Body of pancreas (tissue), 4 donors: ENCODE results near the gene AKAP7. TPM values are rescaled to one million over a fixed set of nuclear protein-coding genes. Genes with fewer than 3 reads are reported as not detected.
A peak's percentile ranks its signal among the peaks of the same experiment; 100 is the strongest.

Source experiments
- ATAC-seq: fragments of 150-250 bp; one replicate; pipeline ENCODE4 v1.9.1; 2016
- DNase-seq, 4 donors: peaks; one replicate each; pipeline ENCODE4 v3.0.0-alpha.2; 2019
- H3K27ac ChIP-seq, 4 donors: fragments of 200-600 bp; sonication (generic); 1 replicate in 3 of 4; 2 replicates in 1 of 4; pipeline versions ENCODE4 v1.5.1 to v1.6.1; 2016 to 2019; ENCODE audit warnings: mild to moderate bottlenecking in 1 of 4, mixed read lengths in 1 of 4, moderate library complexity in 1 of 4
- H3K27me3 ChIP-seq, 2 donors: fragments of 200-600 bp; sonication (generic); one replicate each; pipeline ENCODE4 v1.6.0; 2016; ENCODE audit warnings: mild to moderate bottlenecking in 1 of 2
- H3K36me3 ChIP-seq, 2 donors: fragments of 200-600 bp; sonication (generic); replicated peaks in 1 of 2; 2 replicates each; pipeline ENCODE4 v1.5.1; 2016; ENCODE audit warnings: low read depth in 2 of 2; ENCODE audit not compliant: insufficient read depth in 1 of 2
- H3K4me1 ChIP-seq: fragments of 200-600 bp; sonication (generic); one replicate; pipeline ENCODE4 v1.6.0; 2016
- H3K4me3 ChIP-seq, 2 donors: fragments of 200-600 bp; sonication (generic); 1 replicate in 1 of 2; 2 replicates in 1 of 2; pipeline ENCODE4 v1.5.1; 2016 to 2019
- H3K9me3 ChIP-seq, 3 donors: fragments of 200-600 bp; sonication (generic); 1 replicate in 2 of 3; 2 replicates in 1 of 3; pipeline ENCODE4 v1.5.1; 2016
- CTCF ChIP-seq, 7 experiments: fragments of 450-650 bp in 4 of 7; fragments of 200-600 bp in 3 of 7; sonication (generic) in 3 of 7; IDR thresholded peaks; one replicate each; pipeline ENCODE4 v1.5.1; 2016 to 2019; ENCODE audit warnings: antibody characterized with exemption in 7 of 7
- POLR2A ChIP-seq, 3 donors: fragments of 450-650 bp; IDR thresholded peaks; one replicate each; pipeline ENCODE4 v1.6.1; 2016; ENCODE audit warnings: antibody characterized with exemption in 3 of 3, mild to moderate bottlenecking in 2 of 3
- WGBS, 2 donors: methylation state at CpG; one replicate each; pipeline ENCODE4 v1.1.5; 2017; 5-methylcytosine and 5-hydroxymethylcytosine counted together
- intact Hi-C: fragments of 100-400 bp; cut with DNase I; formaldehyde crosslinking; loops from one replicate; pipeline ENCODE4 v1.15.1; 2023
- total RNA-seq, 2 donors: library from RNA; depleted of rRNA; stranded (reverse); fragments of >200 nt; gene quantifications; one replicate each; pipeline ENCODE4 v1.1.0, GENCODE V29; 2016

Gene AKAP7
- total RNA-seq, 2 donors from 2014 or later, result 57.6 to 66.9 TPM

- TF ChIP-seq CTCF (IDR thresholded peaks at IDR 0.05), result no peak
- TF ChIP-seq POLR2A (IDR thresholded peaks at IDR 0.05), result no peak
- Histone ChIP-seq H3K4me3 (no peak overlapping the region), H3K27ac (no peak overlapping the region), H3K36me3 (no peaks in the 10 kb centered on the region), H3K4me1 (peaks cover under 1% of the 10 kb centered on the region), H3K9me3 (no peaks in the 10 kb centered on the region), H3K27me3 (no peaks in the 10 kb centered on the region)
- ATAC-seq (no peak), DNase-seq (no peak)
- intact Hi-C loops, result no loop called here
Observed at GRCh38 chr6:131169613-131170012, 34.3 kb downstream of the AKAP7 start.

- H3K4me1 ChIP-seq, result no peaks in the 10 kb centered on the region
- WGBS, 2 donors, result 100% methylated on average over 1 of the region's 1 CpG
- H3K4me3 ChIP-seq, result no peak overlapping the region
- TF ChIP-seq CTCF (IDR thresholded peaks at IDR 0.05) (no peak), POLR2A (IDR thresholded peaks at IDR 0.05) (no peak)
- intact Hi-C loops, result no loop called here
- H3K36me3 ChIP-seq, result no peaks in the 10 kb centered on the region
- no peak for DNase-seq
- ATAC-seq, result no peak
- no peak overlapping the region for H3K27ac ChIP-seq
- no peaks in the 10 kb centered on the region for H3K9me3 ChIP-seq
- no peaks in the 10 kb centered on the region for H3K27me3 ChIP-seq
Observed at GRCh38 chr6:131172222-131172621, 37.0 kb downstream of the AKAP7 start.

- peak; percentile 45 for ATAC-seq
- no peak for DNase-seq
- WGBS, 2 donors, result 23 to 36% methylated on average over 1 of the region's 1 CpG
- H3K9me3 ChIP-seq, result no peaks in the 10 kb centered on the region
- no peaks in the 10 kb centered on the region for H3K36me3 ChIP-seq
- TF ChIP-seq POLR2A (IDR thresholded peaks at IDR 0.05) (no peak), CTCF (IDR thresholded peaks at IDR 0.05) (no peak)
- H3K27ac ChIP-seq, result peak overlapping the region in 2 of 4 donors; percentile 9 to 36
- no peak overlapping the region for H3K4me3 ChIP-seq
- H3K4me1 ChIP-seq, result no peaks in the 10 kb centered on the region
- intact Hi-C loops, result no loop called here
- no peaks in the 10 kb centered on the region for H3K27me3 ChIP-seq
Observed at GRCh38 chr6:131173680-131174079, 38.4 kb downstream of the AKAP7 start.

GRCh38 chr6:131175564-131175963, 40.3 kb downstream of the AKAP7 start:
- Histone ChIP-seq H3K4me3 (no peak overlapping the region), H3K4me1 (no peaks in the 10 kb centered on the region), H3K36me3 (no peaks in the 10 kb centered on the region), H3K27ac (no peak overlapping the region), H3K9me3 (no peaks in the 10 kb centered on the region), H3K27me3 (no peaks in the 10 kb centered on the region)
- TF ChIP-seq POLR2A (IDR thresholded peaks at IDR 0.05) (no peak), CTCF (IDR thresholded peaks at IDR 0.05) (no peak)
- 87 to 97% methylated on average over 2 of the region's 2 CpGs for WGBS, 2 donors
- intact Hi-C loops, result no loop called here
- DNase-seq (no peak), ATAC-seq (no peak)

GRCh38 chr6:131177996-131178395, 42.7 kb downstream of the AKAP7 start:
- ATAC-seq (no peak), DNase-seq (no peak)
- H3K9me3 ChIP-seq, result no peaks in the 10 kb centered on the region
- intact Hi-C loops, result no loop called here
- no peak overlapping the region for H3K27ac ChIP-seq
- H3K4me1 ChIP-seq, result peaks cover under 1% of the 10 kb centered on the region
- no peak overlapping the region for H3K4me3 ChIP-seq
- H3K27me3 ChIP-seq, result no peaks in the 10 kb centered on the region
- whole genome bisulfite sequencing, 2 donors, result 85 to 94% methylated on average over 6 of the region's 6 CpGs
- H3K36me3 ChIP-seq, result no peaks in the 10 kb centered on the region
- TF ChIP-seq POLR2A (IDR thresholded peaks at IDR 0.05), result no peak
- TF ChIP-seq CTCF (IDR thresholded peaks at IDR 0.05), result no peak
